ENCODE results near the gene TTI1. TPM values are rescaled to one million over a fixed set of nuclear protein-coding genes. Genes with fewer than 3 reads are reported as not detected.

TTI1 gene
- polyA plus RNA-seq, 1 donor from 2014 or later = 20.0 TPM

GRCh38 chr20:37991908-37992307, 41.3 kb downstream of the TTI1 start:
- no peak for TF ChIP-seq REST (IDR thresholded peaks at IDR 0.05; ENCODE audit: borderline replicate concordance)
- no peaks in the 10 kb centered on the region for H4K20me1 ChIP-seq (ENCODE audit: insufficient read depth)
- H3K27me3 ChIP-seq (ENCODE audit: insufficient read depth, low read depth, low read length) = no peaks in the 10 kb centered on the region
- H3K4me2 ChIP-seq (ENCODE audit: low read length) = no peak overlapping the region
- no peaks in the 10 kb centered on the region for H3K79me2 ChIP-seq (replicated peaks; ENCODE audit: insufficient read depth, low read length)
- H3K9ac ChIP-seq (ENCODE audit: low read length) = peak overlapping the region; percentile 13
- no peak overlapping the region for H2AFZ ChIP-seq (ENCODE audit: low read depth, low read length)
- no peaks in the 10 kb centered on the region for H3K9me3 ChIP-seq (ENCODE audit: low read length)
- H3F3A ChIP-seq (ENCODE audit: insufficient read depth, low read length, poor library complexity, severe bottlenecking) = no peaks in the 10 kb centered on the region
- no peak overlapping the region for H3K4me3 ChIP-seq (ENCODE audit: low read length)
- no peaks in the 10 kb centered on the region for H3K36me3 ChIP-seq (ENCODE audit: insufficient read depth, low read length)
- H3K9me2 ChIP-seq (ENCODE audit: insufficient read depth, low read length) = no peaks in the 10 kb centered on the region
- peak overlapping the region; percentile 48 for H3K27ac ChIP-seq (ENCODE audit: low read length)

DNA sequence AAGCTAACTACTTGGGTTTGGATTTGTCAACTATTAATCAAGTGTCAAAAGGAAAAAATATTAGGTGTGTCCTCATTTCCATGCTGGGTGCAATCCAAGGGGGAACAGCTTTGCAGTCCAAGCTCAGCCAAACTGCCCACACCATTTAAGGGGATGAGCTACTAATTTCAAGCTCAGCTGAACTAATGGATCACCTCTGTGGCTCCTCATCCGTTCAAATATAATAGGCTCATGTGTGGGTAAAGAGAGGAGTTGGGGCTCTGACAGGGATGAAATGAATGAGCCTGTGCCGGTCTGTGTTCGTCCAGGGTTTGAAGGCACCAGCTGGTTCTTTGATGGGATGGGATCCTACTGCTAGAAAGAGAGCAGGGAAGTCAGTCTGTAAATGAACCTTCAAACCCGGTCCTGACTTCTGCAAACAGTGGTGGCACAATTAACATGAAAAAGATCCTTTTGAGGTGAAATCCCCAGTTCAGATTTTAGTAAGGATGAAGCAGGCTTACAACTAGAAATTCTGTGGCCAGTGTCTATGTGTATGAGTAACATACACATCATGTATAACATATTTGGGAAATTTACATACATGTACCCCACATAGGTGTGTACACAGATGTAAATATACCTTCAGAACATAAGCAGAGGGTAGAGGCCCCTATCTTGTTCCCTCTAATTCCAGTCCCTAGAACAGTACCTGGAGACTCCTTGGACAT, 41.9 kb downstream of the TTI1 start:
- no peaks in the 10 kb centered on the region for H4K20me1 ChIP-seq (ENCODE audit: insufficient read depth)
- peak overlapping the region; percentile 48 for H3K27ac ChIP-seq (ENCODE audit: low read length)
- H3K27me3 ChIP-seq (ENCODE audit: insufficient read depth, low read depth, low read length) = no peaks in the 10 kb centered on the region
- H3K4me3 ChIP-seq (ENCODE audit: low read length) = no peak overlapping the region
- no peaks in the 10 kb centered on the region for H3K79me2 ChIP-seq (replicated peaks; ENCODE audit: insufficient read depth, low read length)
- no peak for TF ChIP-seq EP300 (conservative IDR thresholded peaks at IDR 0.05; ENCODE audit: poor library complexity, severe bottlenecking)
- TF ChIP-seq SMC3 (conservative IDR thresholded peaks at IDR 0.05; ENCODE audit: poor library complexity) = no peak
- no peak for TF ChIP-seq EZH2 (IDR thresholded peaks at IDR 0.05; ENCODE audit: borderline replicate concordance, insufficient read depth, low read length, poor library complexity, severe bottlenecking)
- no peak for TF ChIP-seq POLR2AphosphoS5 (IDR thresholded peaks at IDR 0.05)
- TF ChIP-seq, protein P1, sequence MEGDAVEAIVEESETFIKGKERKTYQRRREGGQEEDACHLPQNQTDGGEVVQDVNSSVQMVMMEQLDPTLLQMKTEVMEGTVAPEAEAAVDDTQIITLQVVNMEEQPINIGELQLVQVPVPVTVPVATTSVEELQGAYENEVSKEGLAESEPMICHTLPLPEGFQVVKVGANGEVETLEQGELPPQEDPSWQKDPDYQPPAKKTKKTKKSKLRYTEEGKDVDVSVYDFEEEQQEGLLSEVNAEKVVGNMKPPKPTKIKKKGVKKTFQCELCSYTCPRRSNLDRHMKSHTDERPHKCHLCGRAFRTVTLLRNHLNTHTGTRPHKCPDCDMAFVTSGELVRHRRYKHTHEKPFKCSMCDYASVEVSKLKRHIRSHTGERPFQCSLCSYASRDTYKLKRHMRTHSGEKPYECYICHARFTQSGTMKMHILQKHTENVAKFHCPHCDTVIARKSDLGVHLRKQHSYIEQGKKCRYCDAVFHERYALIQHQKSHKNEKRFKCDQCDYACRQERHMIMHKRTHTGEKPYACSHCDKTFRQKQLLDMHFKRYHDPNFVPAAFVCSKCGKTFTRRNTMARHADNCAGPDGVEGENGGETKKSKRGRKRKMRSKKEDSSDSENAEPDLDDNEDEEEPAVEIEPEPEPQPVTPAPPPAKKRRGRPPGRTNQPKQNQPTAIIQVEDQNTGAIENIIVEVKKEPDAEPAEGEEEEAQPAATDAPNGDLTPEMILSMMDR (IDR thresholded peaks at IDR 0.05; ENCODE audit: poor library complexity, severe bottlenecking) = no peak
- TF ChIP-seq MXI1 (conservative IDR thresholded peaks at IDR 0.05; ENCODE audit: poor library complexity, severe bottlenecking) = no peak
- no peak for TF ChIP-seq TAF1 (IDR thresholded peaks at IDR 0.05; ENCODE audit: low read depth)
- TF ChIP-seq REST (IDR thresholded peaks at IDR 0.05; ENCODE audit: borderline replicate concordance) = no peak
- no peak for TF ChIP-seq RAD21 (conservative IDR thresholded peaks at IDR 0.05)
- no peaks in the 10 kb centered on the region for H3K9me3 ChIP-seq (ENCODE audit: low read length)
- peak overlapping the region; percentile 13 for H3K9ac ChIP-seq (ENCODE audit: low read length)
- no peak overlapping the region for H2AFZ ChIP-seq (ENCODE audit: low read depth, low read length)
- no peaks in the 10 kb centered on the region for H3K9me2 ChIP-seq (ENCODE audit: insufficient read depth, low read length)
- H3K4me2 ChIP-seq (ENCODE audit: low read length) = no peak overlapping the region
- H3K36me3 ChIP-seq (ENCODE audit: insufficient read depth, low read length) = no peaks in the 10 kb centered on the region
- H3F3A ChIP-seq (ENCODE audit: insufficient read depth, low read length, poor library complexity, severe bottlenecking) = no peaks in the 10 kb centered on the region

All from neural cell (in vitro differentiated cells).